ENCODE data around the gene TNFAIP8. TPM values are rescaled to one million over a fixed set of nuclear protein-coding genes. Genes with fewer than 3 reads are reported as not detected.

The TNFAIP8 gene
- total and polyA plus RNA-seq, 2 of the 13 experiments (the other 11 are each of a cell fraction or from before 2014, with no cell fraction given) = 6.4 to 11.2 TPM

GRCh38 chr5:119321569-119322311 is 34.1 kb upstream of the TNFAIP8 start:
- FAIRE-seq = no peak

More at GRCh38 chr5:119321569-119322311, 34.1 kb upstream of the TNFAIP8 start:
- peaks cover 31% of the 10 kb centered on the region for H3K4me1 ChIP-seq (ENCODE audit: insufficient read depth, low read length)
- WGBS (ENCODE audit: low lambda C conversion rate) = 93% methylated on average over 6 of the region's 6 CpGs
- intact Hi-C loops (cut with micrococcal nuclease; ENCODE audit: unreplicated experiment) (no loop called here), in situ Hi-C loops (cut with HindIII; ENCODE audit: extremely low pct_ligation_motif_present, low pct_unique_long_range_greater_than_20kb) (no loop called here)
- no peak overlapping the region for H3K27ac ChIP-seq (ENCODE audit: extremely low read length, insufficient read depth, low read length)
- BruUV-seq (replicated peaks) = no TSS peak
- no peaks in the 10 kb centered on the region for H3K27me3 ChIP-seq (ENCODE audit: control insufficient read depth in 1 of 2, insufficient read depth in 2 of 2, low read length in 2 of 2)
- H3K4me2 ChIP-seq (ENCODE audit: low read depth, low read length) = no peak overlapping the region
- H3K9me3 ChIP-seq (ENCODE audit: low read length) = no peaks in the 10 kb centered on the region
- DNase-seq (ENCODE audit: low spot score) = no peak
- H3K79me2 ChIP-seq (ENCODE audit: insufficient read depth, low read length) = no peaks in the 10 kb centered on the region
- H3K4me3 ChIP-seq (replicated peaks in 1 of 3; ENCODE audit: insufficient read depth in 1 of 3, low read depth in 2 of 3, low read length in 3 of 3) = no peak overlapping the region
- TF ChIP-seq RFXANK (CRISPR knock-in tag; IDR thresholded peaks at IDR 0.05) = no peak
- no peak for TF ChIP-seq NFYC (CRISPR knock-in tag; IDR thresholded peaks at IDR 0.05)
- no peak for TF ChIP-seq SIX1 (CRISPR knock-in tag; IDR thresholded peaks at IDR 0.05; ENCODE audit: borderline replicate concordance)
- TF ChIP-seq KDM4B (CRISPR knock-in tag; IDR thresholded peaks at IDR 0.05) = no peak
- TF ChIP-seq ZMYM2 (CRISPR knock-in tag; IDR thresholded peaks at IDR 0.05) = no peak
- no peak for TF ChIP-seq ZNF616 (CRISPR knock-in tag; IDR thresholded peaks at IDR 0.05; ENCODE audit: low read depth)
- no peak for TF ChIP-seq RNF219 (CRISPR knock-in tag; IDR thresholded peaks at IDR 0.05)
- TF ChIP-seq SIN3A (IDR thresholded peaks at IDR 0.05; ENCODE audit: borderline replicate concordance, low read depth, low read length) = no peak
- no peak for TF ChIP-seq TCF7 (IDR thresholded peaks at IDR 0.05; ENCODE audit: low read depth)
- no peak for TF ChIP-seq CCDC6 (CRISPR knock-in tag; IDR thresholded peaks at IDR 0.05)
- no peak for TF ChIP-seq CERS6 (CRISPR knock-in tag; IDR thresholded peaks at IDR 0.05)
- TF ChIP-seq, protein P1, sequence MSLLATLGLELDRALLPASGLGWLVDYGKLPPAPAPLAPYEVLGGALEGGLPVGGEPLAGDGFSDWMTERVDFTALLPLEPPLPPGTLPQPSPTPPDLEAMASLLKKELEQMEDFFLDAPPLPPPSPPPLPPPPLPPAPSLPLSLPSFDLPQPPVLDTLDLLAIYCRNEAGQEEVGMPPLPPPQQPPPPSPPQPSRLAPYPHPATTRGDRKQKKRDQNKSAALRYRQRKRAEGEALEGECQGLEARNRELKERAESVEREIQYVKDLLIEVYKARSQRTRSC (CRISPR knock-in tag; IDR thresholded peaks at IDR 0.05; ENCODE audit: low read depth) = no peak
- TF ChIP-seq ZNF329 (CRISPR knock-in tag; IDR thresholded peaks at IDR 0.05; ENCODE audit: low read depth) = no peak
- TF ChIP-seq EHMT2 (IDR thresholded peaks at IDR 0.05; ENCODE audit: borderline replicate concordance, low read depth, low read length) = no peak
- no peak for TF ChIP-seq ZSCAN25 (CRISPR knock-in tag; IDR thresholded peaks at IDR 0.05)
- CTCF ChIA-PET (ENCODE audit: low intra/inter-chr PET ratio, low total read pairs) = no interaction called here
- POLR2A ChIA-PET = no interaction called here
- H2AFZ ChIP-seq (ENCODE audit: low read length) = no peak overlapping the region
- no peak for ATAC-seq
- H4K20me1 ChIP-seq (ENCODE audit: insufficient read depth, low read length) = no peaks in the 10 kb centered on the region
- H3K36me3 ChIP-seq (replicated peaks in 1 of 2; ENCODE audit: control insufficient read depth in 1 of 2, insufficient read depth in 2 of 2, low read length in 2 of 2) = no peaks in the 10 kb centered on the region
- no peak overlapping the region for H3K9ac ChIP-seq (ENCODE audit: insufficient read depth, low read depth, low read length)

Data from HepG2 (cell line).